ENCODE measurements around the gene SERP2.

Gene SERP2

GRCh38 chr13:44389060-44389666 lies 15.5 kb downstream of the SERP2 start:
- no peak for DNase-seq (ENCODE audit: low spot score)

GRCh38 chr13:44389876-44390275 lies 16.3 kb downstream of the SERP2 start:
- DNase-seq (ENCODE audit: low spot score) = no peak

GRCh38 chr13:44393391-44393790 lies 19.8 kb downstream of the SERP2 start:
- no peak for DNase-seq (ENCODE audit: low spot score)

- no peak for DNase-seq (ENCODE audit: low spot score)
Observed at GRCh38 chr13:44394658-44395057, 21.0 kb downstream of the SERP2 start.

GRCh38 chr13:44395976-44396694 lies 22.5 kb downstream of the SERP2 start:
- DNase-seq (ENCODE audit: low spot score) = no peak

GRCh38 chr13:44396701-44397580 lies 23.3 kb downstream of the SERP2 start:
- DNase-seq (ENCODE audit: low spot score) = peak; percentile 20

GRCh38 chr13:44397766-44398223 lies 24.2 kb downstream of the SERP2 start:
- DNase-seq (ENCODE audit: low spot score) = no peak

- no peak for DNase-seq (ENCODE audit: low spot score)
Observed at GRCh38 chr13:44398606-44399005, 25.0 kb downstream of the SERP2 start.

GRCh38 chr13:44399074-44399473 lies 25.4 kb downstream of the SERP2 start:
- DNase-seq (ENCODE audit: low spot score) = no peak

GRCh38 chr13:44400736-44401135 lies 27.1 kb downstream of the SERP2 start:
- DNase-seq (ENCODE audit: low spot score) = no peak

- no peak for DNase-seq (ENCODE audit: low spot score)
Observed at GRCh38 chr13:44401577-44401976, 28.0 kb downstream of the SERP2 start.

- DNase-seq (ENCODE audit: low spot score) = no peak
Observed at GRCh38 chr13:44402899-44403445, 29.3 kb downstream of the SERP2 start.

- no peak for DNase-seq (ENCODE audit: low spot score)
Observed at GRCh38 chr13:44403461-44404056, 29.9 kb downstream of the SERP2 start.

GRCh38 chr13:44404261-44405132 lies 30.9 kb downstream of the SERP2 start:
- DNase-seq (ENCODE audit: low spot score) = no peak

GRCh38 chr13:44406617-44407016 lies 33.0 kb downstream of the SERP2 start:
- DNase-seq (ENCODE audit: low spot score) = no peak

GRCh38 chr13:44407379-44407778 lies 33.8 kb downstream of the SERP2 start:
- DNase-seq (ENCODE audit: low spot score) = no peak

GRCh38 chr13:44407891-44408290 lies 34.3 kb downstream of the SERP2 start:
- DNase-seq (ENCODE audit: low spot score) = no peak

- no peak for DNase-seq (ENCODE audit: low spot score)
Observed at GRCh38 chr13:44409595-44409994, 36.0 kb downstream of the SERP2 start.

GRCh38 chr13:44410328-44410859 lies 36.8 kb downstream of the SERP2 start:
- no peak for DNase-seq (ENCODE audit: low spot score)

GRCh38 chr13:44411841-44412240 lies 38.2 kb downstream of the SERP2 start:
- DNase-seq (ENCODE audit: low spot score) = no peak

Measured in globus pallidus (tissue), 1 donor.